Measurements from ENCODE around the gene B4GALNT2.
A peak's percentile ranks its signal among the peaks of the same experiment; 100 is the strongest.

B4GALNT2 gene

DNA sequence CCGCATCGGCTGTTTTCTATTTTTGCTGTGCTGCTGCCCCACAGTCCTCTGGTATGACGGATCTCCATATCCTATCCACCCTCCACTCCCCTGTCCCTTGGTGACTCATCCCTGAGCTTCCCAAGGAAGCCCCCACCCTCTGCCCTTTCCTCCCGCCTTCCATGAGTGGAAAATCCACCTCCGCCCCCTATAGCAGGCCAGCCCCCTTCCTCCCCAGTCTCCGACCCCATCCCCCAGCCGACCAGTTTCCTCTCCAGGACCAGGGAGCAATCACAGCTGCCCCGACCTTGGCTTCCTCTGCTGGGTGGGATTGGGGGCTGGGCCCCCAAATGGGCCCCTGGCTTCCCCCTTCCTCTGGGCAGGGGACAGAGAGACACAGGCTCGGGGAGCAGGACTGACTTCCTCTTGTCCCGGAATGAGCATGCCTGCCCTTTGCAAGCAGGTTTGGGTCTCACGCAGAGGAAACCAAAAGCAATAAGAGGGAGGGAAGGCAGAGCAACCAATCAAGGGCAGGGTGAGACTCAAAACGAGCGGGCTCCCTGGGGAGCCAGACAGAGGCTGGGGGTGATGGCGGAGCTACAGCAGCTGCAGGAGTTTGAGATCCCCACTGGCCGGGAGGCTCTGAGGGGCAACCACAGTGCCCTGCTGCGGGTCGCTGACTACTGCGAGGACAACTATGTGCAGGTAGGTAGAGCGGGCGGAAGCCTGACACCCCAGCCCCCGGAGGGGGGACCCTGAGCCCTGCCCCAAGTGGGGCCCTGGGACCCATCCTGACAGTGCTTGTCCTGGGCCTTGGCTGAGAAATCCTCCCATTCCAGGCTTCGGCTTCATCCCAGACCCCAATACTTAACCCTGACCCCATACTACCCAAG lies 77.8 kb downstream of the B4GALNT2 start, which contains the start of the genes ABI3 and GNGT2:
TSS of gene ABI3 (plus strand) at position 550 of the 872 bp plus-strand sequence. CDS start at position 568, 18 bp downstream.
TSS of gene GNGT2 (minus strand) at position 417 of the 872 bp plus-strand sequence. CDS start 3,152 bp downstream, outside the sequence.
- peak in 16 of 56 donors; percentile 7 to 52 (median 22) for DNase-seq

DNA sequence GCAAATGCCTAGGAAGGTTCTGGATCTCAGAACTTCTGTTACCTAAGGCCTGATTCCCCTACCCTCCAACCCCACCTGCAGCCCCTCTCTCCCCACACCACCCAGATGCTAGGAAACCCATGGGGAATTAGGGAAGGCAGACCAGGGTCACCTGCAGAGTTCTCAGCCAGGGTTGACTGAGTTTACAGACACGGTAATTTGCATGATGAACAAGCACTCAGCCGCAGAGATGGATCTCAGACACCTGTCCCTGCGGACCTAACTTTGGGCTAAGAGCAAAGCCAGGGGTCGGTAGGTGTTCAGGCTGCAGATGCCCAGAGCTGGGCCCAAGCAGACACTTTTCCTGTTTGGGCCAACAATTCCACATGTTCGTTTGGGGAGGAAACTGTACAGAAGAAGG lies 80.8 kb downstream of the B4GALNT2 start:
- no peak for DNase-seq

DNA sequence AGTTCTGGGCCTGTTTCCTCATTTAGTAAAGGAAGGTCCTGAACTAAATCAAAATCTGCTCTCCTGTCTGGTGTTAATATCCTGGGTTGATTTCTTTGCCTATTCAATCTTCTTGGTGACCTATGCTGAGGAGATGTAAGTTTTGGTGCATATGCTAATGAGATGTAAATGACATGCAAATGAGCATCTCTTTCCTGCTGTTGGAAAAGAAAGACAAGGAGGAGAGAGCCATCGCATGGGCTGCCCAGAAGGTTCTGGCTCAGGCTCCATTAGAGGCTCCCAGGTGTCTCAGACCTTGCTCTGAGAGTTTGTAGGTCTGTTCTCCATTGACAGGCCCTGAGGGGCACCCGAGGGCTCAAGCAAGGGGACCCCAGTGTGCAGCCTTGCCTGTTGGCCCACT lies 81.3 kb downstream of the B4GALNT2 start:
- no peak for DNase-seq

DNA sequence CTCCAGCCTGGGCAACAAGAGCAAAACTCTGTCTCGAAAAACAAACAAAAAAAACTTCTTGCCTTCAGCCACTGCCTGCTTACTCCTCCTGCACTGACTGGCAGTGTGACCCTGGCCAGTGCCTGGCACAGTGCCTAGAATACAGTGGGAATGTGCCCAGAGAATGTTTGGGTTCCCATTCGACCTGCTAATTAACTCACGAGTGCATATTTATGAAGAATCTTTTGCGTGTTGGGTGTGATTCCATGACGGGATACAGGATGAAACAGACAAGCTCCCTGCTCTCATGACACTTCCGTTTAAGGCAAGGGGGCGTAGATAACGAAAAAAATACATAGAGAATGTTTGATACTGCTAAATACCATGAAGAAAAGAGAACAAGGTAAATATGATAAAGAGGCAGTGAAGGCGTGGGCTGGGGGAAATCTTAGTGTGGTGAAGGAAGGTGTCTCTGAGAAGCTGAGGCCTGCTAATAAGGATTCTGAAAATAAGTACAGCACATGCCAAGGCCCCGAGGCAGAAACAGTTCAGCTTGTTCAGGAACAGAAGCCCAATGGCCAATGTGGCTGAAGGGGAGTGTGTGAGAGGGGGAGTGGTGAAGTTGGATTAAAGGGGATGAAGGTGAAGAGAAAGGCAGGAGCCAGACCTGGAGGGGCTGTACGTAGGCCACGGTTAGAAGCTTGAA lies 82.2 kb downstream of the B4GALNT2 start:
- DNase-seq = peak in 3 of 56 donors; percentile 13 to 39 (median 28)

DNA sequence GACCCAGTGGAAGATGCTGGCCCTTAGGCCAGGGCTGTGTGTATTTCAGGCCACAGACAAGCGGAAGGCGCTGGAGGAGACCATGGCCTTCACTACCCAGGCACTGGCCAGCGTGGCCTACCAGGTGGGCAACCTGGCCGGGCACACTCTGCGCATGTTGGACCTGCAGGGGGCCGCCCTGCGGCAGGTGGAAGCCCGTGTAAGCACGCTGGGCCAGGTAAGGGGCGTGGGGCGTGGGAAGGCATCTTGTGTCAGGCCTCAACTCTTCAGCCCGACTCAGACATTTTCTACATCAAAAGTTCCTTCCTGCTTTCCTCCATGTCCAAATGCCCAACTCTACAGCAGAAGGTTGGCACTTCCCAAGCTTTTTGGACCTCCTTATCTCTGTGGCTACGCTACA lies 83.9 kb downstream of the B4GALNT2 start:
- DNase-seq = no peak

DNA sequence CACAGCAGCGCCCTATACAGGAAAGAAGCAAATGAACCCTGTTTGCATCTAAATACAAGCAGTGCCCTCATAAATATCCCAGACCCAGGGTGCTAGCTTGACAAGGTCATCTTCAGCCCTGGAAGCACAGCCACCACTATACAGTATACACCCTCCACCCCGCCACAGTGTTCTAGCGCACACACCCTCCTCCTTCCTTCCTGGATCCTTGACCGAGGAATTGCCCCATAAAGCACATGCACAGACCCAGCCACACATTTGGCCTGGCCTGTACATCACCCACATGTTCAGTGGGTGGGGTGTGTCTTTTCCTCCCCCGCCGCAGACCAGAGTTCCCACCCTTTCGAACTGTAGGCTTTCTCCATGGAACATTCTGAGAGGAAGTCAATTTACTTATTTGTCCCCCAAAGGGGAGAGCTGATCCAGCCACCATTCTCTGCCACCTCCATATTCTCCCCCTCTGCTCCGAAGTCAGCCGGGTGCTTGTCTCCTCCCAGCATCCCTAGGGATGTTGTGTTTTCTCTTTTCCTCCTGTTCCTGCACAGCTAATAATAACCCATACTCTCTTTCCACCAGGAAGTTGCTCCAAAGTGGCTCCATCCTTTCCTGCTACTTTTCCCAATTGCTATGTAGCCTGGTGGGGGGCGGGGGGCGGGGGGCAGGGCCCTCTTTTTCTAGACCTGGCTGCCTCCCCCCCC lies 84.5 kb downstream of the B4GALNT2 start:
- peak in 9 of 56 donors; percentile 5 to 52 (median 13) for DNase-seq

DNA sequence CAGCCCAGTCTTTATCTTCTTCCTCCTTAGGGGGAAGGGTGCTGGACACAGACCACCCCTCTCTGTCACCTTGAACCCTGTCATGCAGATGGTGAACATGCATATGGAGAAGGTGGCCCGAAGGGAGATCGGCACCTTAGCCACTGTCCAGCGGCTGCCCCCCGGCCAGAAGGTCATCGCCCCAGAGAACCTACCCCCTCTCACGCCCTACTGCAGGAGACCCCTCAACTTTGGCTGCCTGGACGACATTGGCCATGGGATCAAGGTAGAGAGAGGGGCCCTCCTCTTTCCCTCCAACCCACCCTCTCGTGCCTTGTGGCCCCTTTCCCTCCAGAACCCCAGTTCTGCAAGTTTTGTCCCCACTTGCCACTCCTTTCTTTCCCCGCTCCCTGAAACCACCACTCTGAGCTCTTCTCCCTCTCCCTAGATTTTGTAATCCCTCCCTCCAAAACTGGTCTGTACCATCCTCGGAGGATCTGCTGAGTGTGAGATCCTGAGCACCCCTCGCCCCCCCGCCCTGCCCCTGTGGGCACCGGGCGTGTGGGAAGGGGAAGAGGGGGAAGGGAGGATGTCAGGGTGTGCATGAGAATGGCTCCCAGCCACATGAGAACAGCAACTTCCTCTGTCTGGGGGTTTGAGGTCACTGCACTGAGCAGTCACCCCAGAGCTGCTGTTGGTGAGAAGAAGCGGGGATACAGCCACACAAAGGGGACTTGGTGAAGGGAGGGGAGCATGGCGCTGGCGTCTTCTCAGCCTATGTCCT lies 85.3 kb downstream of the B4GALNT2 start:
- peak in 22 of 56 donors; percentile 10 to 64 (median 28) for DNase-seq

DNA sequence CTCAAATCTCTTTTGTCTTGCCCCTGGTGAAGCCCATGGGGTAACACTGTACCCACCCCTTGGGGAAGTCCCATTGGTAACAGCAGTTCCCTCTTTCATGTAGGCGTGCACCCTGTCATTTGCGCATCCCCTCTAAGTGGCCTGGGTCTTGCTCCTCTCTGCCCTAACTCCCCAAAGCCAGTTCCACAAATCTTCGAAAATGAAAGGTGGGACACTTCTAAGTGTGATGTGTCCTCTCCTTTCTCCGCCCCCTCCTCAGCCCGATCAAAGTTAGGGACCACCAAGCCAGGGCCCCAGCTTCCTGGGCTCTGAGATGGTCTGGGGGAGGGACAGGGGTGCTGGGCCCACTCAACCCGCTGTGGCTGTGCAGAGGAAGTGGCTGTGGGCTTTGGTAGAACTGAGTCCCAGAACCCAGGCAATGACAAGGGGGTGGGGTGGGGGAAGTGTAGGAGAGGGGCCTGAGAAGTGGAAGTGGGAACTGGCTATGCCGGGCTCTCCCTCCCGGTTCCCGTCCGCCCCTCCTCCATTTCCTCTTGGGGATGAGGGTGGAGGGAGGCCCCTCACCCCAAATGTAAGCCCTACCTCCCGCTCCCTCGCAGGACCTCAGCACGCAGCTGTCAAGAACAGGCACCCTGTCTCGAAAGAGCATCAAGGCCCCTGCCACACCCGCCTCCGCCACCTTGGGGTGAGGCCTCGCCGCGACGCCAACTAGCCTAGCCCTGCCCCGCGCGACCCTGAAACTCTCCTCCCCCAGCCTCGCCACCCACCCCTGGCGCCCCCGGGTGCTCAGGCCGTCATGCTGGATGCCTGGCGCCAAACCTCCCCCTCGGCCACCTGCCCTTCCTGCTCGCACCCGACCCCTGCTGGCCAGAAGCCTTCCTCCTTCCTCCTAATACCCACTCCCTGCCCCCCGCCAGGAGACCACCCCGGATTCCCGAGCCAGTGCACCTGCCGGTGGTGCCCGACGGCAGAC lies 86.7 kb downstream of the B4GALNT2 start:
- peak in 10 of 56 donors; percentile 3 to 38 (median 16) for DNase-seq

DNA sequence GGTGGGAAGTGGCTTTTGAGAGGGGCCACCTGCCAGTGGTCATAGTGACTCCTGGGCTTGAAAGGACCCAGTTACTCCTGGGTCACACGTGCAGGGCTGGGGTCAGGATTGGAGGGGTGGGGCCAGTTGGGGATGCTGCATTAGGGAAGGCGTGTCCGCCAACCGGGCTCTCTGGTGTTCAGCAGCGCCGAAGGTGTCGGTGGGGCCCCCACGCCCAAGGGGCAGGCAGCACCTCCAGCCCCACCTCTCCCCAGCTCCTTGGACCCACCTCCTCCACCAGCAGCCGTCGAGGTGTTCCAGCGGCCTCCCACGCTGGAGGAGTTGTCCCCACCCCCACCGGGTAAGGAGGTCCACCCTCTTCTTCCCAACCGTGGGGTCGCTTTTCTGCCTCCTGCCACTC lies 87.4 kb downstream of the B4GALNT2 start:
- DNase-seq = no peak

DNA sequence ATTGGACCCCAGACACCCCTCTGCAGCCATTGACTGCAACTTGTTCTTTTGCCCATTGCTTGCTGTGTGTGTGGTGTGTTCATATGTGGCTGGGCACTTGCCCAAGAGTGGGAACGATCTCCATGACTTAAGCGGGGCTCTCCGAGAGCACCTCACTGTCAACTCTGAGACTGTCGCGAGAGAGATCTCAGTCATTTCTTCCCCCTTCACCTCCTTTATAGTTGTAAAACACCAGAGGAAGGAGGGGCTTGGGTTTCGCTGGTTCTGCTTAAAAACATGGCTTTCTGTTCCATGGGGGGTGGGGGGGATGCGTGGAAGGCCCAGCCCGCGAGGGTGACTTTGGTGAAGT lies 90.6 kb downstream of the B4GALNT2 start:
- DNase-seq = no peak

DNA sequence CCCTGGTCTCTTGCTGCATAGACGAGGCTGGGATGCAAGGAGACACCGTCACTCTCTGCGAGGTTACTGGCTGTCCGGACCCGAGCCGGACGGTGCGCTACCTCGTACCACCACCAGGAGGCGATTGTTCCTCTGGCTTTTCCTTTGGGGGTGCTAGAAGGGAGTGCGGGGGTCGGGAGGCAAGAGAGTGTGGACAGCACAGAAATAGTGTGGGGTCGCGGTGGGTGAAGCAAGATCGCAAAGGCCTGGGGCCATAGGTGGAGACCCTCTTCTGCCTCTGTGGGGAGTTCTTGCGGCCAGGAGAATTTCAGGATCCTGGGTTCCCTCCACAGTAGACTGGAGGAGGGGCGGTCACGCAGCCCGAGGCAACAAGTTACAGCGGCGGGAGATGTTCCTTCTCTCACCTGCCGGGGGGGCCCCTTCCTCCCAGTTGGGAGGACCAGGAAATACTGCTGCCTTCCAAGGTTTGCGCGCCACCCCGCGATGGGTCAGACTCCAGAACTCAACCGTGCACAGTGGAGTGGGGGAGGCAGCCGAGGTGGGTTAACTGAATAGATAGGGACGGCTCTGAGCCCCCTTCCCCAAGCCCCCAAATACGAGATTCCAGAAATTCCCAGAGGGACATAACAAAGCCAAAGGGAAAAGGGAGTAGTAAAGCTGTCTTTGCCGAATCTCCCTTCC lies 91.1 kb downstream of the B4GALNT2 start:
- DNase-seq = peak in 23 of 56 donors; percentile 1 to 73 (median 26)

DNA sequence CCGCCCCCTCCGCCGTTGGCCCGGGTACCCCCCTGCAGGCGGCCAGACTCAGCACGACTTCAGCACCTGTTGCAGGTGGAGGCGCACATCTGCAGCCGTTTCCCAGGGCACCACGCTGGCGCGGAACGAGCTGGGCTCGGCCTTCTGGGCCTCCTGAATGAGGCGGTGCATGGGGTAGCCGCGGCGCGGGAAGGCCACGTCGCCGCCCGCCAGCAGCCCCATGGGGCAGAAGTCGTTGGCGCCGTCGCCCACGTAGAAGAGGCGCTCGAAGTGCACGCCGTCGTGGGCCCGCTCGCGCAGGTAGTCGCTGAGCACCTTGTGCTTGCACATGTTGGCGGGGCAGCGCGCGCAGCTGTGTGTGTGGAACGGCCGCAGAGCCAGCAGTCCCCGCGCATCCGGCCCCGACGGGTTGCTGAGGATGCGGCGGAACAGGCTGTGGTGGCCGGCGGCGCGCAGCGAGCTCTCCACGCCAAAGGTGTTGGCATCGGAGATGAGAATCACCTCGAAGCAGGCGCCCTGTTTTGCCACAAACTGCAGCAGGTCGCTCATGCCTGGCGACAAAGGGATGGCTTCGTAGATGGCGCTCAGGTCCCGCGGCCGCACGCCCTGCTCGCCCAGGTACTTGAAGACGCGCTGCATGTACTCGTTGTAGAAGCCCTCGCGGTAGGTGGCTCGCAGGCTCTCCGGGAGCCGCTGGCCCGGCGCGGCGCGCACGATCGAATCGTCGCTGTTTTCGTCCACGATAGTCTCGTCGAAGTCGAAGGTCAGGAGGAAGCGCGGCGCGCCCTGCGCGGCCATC lies 91.8 kb downstream of the B4GALNT2 start:
- DNase-seq = peak in 1 of 56 donors; percentile 6

DNA sequence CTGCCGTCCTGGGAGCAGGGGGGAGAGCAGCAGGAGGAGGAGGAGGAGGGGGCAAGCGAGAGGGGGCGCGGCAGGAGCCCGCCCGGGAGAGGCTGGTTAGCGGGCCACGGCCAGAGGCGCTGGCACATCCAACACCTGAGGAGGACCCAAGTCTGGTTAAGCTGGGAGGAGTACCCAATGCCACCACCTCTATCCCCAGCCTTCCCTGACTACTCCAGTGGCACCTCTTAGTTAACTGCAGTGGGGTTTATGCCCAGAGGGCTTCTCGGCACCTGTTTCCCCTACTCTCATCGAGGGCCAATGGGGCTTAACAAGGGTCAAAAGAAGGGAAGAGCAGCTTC lies 92.4 kb downstream of the B4GALNT2 start:
- no peak for DNase-seq

DNA sequence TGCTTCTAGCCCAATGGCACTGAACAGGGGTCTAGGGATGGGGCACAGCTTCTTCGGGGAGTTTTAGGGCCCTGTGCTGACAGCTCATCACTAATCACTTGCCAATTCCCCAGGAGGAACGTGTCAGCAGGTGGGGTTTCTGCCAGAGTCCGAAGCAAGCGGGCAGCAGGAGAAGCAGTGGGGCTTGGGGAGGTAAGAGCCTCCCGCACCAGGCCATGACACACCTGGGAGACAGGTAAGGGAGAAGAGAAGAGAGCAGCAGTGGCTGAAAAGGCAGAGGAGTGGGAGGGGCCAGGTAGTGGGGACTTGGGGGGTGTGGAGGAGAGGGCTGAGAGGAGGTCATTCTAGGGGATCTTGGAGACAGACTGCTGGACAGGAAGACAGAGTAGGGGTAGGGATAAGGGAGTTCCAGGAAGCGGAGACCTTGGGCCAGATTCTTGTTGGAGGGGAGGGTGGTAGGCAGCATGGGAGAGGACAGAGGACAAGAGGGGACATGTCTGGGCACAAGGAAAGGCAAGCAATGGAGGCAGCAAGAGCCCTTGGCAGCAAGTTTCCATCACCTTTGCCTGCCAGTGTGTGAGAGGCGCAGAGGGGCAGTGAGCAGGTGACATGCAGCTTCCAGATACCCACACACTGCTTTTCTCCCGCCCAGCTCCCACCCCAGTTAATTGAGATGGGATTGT lies 93.1 kb downstream of the B4GALNT2 start:
- DNase-seq = no peak

Measured in amygdala (tissue), 56 donors.